Raji (cell line): ENCODE data around the gene TMEM132D.

Source experiments
- POLR2A ChIP-seq: IDR thresholded peaks from 2 replicates; pipeline ENCODE4 v1.6.1; 2011; ENCODE audit warnings: low read depth, low read length, control low read depth; ENCODE audit not compliant: insufficient read depth

TMEM132D gene

DNA sequence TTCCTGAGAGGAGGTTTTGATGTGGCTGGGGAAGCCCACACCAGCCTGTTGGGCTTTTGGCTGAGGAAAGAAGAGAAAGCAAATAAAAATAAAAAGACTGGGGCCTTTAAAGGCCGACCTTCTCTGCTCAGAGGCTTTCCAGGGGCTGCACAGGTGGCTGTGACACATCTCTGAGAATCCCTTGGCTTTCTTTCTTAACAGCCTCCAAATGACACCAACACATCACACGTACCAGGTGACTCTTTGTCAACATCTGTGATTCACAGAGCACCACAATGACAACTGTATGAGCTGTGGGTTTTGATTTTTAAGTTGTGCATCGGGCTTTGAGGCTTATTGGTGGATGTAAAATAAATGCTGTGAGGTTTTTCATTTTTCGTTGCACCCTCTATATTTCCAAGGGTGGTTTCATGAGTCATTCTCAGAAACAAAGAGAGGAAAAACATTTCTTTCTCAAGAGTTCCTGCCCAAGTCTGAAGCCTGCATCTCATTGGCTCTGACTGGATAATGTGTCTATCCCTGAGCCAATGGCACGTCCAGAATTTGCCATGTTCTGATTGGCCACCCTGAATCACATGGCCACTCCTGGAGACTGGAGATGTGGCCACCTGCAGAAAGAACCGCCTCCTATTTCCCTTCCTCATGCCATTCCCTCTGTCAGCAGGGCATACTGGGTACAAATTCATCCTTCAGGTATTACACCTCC is 701.6 kb downstream of the TMEM132D start:
- no peak for TF ChIP-seq POLR2A

GRCh38 chr12:129201029-129201428 is 702.8 kb downstream of the TMEM132D start:
- no peak for TF ChIP-seq POLR2A

DNA sequence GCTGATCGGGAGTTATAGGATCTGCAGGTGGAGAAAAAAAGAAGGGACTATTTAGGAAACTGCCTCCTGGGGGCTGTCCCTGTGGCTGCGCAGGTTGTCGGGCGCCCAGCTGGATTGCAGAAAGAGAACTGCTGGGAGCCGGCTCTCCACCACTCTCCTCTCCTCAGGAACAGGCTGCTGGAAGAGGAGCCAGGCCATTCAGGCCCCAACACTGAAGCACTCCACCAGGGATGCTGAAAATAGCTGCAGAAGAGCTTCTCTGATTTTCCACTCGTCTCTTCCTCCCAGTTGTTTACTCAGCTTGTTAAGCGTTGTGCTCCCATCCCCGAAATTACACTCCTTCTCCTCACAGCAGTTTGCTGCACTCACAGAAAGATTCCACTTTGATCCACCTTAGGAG is 703.2 kb downstream of the TMEM132D start:
- no peak for TF ChIP-seq POLR2A

DNA sequence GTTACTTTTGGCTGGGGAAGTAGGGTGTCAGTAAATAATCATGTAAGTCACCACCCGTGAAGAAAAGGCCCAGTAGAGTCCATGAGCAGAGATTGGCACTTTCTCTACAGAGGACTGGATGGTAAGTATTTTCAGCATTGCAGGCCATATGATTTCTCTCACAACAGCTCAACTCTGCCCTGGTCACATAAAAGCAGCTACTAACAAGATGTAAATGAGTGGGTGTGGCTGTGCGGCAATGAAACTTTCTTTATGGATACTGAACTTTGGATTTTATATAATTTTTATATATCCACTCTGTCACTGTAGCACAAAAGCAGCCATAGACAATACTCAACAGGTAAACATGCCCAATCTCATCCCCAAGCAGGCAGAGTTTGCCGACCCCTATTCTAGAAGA is 706.9 kb downstream of the TMEM132D start:
- no peak for TF ChIP-seq POLR2A

DNA sequence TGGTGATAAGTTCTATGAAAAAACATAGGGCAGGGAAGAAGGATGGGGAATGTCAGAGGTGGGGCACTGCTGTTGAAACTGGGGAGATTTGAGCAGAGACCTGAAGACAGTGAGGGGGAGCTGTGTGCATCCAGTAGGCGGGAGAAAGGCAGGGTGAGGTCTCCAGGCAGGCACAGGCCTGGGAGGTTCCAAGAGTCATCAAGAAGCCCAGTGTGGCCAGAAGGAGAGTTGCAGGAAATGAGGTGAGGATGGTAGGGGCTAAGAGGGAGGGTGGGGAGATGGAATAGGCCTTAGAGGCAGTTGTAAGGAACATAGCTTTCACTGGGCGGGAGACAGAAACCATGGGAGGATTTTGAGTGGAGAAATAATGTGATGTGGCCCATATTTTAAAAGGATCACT is 708.7 kb downstream of the TMEM132D start:
- no peak for TF ChIP-seq POLR2A

DNA sequence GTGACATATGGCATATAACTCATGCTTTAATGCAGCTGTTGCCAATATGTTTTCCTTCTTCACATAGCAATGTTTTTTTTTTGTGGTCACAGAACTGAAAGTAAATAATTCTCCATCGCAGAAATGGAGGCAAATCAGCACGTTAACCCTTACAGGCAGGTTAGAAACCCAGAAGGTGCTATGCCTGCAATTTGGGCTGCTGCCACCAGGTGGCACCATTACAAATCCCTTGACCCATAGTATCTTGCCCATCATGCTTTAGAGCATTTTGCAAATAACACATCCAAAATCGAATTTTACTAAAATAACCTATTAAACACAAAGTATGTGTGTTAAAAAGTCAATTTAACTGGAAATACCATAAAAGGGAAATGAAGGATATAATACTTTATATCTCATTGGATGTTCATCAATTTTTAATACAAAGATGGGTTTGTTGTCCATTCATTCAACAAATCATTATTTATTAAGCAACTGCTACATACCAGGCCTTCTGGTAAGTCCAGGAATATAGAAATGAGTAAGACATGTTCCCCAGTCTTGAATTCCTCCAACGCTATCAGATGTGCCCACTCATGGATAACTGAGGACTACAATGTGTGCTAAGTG is 710.5 kb downstream of the TMEM132D start:
- TF ChIP-seq POLR2A, result no peak

DNA sequence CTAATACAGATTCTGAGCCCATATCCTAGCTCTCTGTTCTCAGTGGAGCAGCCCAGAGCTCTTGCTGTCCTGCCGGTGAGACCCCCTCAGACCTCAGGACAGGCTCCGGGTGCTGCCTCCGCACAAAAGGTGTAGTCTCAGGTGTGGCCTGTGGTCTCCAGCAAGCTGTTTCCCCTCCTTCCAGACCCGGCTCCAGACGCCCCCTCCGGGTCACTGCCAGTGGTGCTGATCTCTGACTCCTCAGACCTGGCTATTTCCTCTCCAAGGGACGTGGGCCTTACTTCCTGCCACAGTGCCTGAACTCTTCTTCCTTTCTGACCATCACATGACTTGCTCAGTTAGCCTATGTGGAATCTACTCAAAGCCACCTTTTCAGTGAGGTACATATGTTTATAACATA is 713.0 kb downstream of the TMEM132D start:
- no peak for TF ChIP-seq POLR2A

GRCh38 chr12:129186952-129187351 is 716.9 kb downstream of the TMEM132D start:
- TF ChIP-seq POLR2A, result no peak

- no peak for TF ChIP-seq POLR2A
Observed at GRCh38 chr12:129185855-129186254, 718.0 kb downstream of the TMEM132D start.

DNA sequence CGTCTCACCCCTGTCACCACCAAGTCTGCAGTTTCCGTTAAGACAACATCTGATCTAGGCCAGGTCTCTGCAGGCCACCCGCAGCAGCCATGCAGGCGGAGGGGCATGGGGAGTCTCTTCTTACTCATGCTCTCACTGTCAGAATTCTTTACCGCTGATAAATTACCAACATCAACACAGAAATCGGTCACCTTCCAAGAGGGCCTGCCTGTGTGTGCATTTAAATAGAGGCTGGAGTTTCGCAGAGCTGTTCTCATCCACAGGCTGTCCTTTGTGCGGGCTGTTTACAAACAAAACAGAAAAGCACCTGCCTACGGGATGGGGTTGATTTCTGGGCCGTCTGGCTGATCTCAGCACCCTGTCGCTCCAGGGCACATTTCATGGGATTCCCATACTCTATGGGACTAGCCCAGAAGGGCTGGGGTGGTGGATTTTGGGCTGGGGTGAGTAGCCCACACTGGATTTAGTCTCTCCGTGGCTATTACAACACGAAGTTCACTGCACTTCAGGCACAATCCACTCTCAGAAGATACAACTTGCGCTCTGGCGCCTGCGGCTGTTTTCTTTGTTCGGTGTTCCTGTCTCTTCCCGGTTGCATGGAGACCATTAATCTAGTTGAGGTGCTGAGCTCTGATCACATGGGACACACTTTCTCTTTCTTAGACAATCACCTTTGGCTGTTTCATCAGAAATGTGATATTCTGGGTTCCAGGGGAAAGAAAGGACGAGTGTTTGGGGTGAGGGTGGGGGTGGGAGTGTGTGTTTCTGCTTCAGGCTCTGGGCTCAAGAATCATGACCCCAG is 719.5 kb downstream of the TMEM132D start:
- no peak for TF ChIP-seq POLR2A

DNA sequence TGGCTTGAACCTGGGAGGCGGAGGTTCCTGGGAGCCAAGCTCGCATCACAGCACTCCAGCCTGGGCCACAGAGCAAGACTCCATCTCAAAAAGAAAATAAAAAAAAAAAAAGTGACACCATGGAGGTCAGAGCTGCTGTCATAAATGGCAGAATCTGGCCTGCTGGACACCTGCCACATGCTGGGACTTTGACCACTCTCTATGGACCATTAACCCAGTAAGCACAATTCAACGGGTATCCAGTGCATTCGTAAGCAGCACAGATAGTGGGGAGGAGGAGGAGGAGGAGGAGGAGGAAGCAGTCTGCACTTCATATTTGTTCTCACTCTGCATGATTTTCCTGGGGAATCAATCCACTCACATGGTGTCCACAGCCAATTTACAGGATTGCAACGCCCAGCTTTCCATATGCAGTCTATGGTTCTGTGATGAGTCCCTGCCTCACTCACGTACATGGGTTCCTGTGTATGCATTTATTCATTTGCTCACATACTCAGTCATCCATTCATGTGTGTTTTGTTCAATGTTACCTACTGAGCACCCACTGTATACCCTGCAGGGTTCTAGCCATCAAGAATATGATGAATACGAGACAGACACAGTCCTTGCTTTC is 723.8 kb downstream of the TMEM132D start:
- TF ChIP-seq POLR2A, result no peak

DNA sequence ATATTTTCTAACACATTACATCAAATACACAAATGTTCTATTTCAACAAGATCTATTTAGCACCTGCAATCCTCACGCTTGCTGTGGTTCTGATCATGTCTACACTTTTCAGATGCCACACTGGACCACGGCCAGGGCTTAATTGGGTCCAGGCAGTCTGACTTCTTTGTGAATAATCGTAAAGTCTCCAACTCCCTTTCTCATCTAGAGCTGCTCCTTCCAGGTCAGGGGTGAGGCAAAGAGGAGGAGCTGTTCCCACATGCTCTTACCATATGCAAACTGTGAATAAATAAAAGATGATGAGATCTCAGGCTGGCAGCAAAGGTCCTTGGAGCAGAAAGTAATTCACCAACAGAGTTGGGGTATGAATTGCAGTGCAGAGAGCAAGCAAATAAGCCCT is 733.9 kb downstream of the TMEM132D start:
- TF ChIP-seq POLR2A, result no peak

DNA sequence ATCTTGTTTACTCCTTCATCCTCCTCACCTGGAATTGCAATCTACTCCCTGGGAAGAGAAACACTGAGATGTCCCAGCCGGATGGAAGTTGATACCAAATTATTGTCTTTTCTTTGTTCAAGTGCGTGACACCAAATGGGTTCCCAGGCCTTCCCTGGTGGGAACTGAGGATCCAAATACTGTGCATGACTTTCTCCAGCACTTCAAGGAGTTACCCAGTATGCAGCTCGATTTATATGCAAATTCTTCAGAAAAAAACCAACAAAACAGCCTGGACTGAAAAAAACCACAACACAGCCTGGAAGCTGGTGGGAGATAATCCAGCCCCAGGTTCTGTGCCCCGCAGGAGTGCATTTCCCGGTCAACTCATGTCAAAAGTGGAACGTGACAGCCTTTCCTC is 740.0 kb downstream of the TMEM132D start:
- no peak for TF ChIP-seq POLR2A

DNA sequence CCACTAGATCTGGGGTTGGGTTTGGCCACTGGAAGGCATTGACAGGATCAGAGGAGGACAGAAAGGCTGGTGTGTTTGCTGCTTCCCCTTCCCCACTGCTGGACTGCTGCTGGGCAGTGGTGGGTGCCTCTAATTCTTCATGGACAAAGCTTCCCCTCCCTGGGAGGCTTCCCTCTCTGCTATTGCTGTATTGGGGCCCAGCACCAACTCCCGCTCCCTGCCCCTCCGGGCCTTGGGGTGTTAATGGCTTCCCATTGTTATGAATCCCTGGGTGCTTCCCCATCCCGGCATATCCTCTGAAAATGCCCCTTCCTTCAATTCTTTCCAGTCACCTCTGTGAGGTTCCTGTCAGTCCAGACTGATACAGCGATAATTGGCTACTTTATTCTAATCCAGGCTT is 740.4 kb downstream of the TMEM132D start:
- no peak for TF ChIP-seq POLR2A

DNA sequence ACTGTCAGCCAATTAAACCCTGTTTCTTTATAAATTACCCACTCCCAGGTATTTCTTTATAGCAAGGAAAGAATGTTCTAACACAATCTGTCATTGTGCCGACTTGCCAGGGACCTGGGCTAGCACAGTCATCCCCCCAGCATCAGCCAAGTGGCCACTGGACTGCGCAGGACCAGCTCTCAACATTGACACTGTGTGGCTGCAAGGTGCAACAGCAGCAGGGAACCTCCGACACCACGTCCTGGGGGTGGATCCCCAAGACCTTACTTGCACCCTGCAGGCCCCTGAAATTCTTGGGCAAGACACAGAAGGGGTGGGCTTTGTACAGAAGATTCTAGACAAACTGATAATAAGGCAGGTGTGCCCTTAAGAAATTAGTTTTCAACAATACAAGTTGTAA is 741.0 kb downstream of the TMEM132D start:
- no peak for TF ChIP-seq POLR2A

- TF ChIP-seq POLR2A, result no peak
Observed at GRCh38 chr12:129161511-129161910, 742.3 kb downstream of the TMEM132D start.
